Left lung (tissue), 10 donors: ENCODE results near the gene PAPPA. TPM values are rescaled to one million over a fixed set of nuclear protein-coding genes. Genes with fewer than 3 reads are reported as not detected.

ENCODE experiments used
- ATAC-seq: fragments of 200-7000 bp; cut with Tn5 transposase; one replicate; pipeline ENCODE4 v1.9.1; 2020; ENCODE audit warnings: moderate library complexity
- DNase-seq, 4 donors: peaks; one replicate each; pipeline ENCODE4 v3.0.0-alpha.2; 2013 to 2020
- H3K27ac ChIP-seq, 2 donors: fragments of 200-600 bp; sonication (generic) in 1 of 2; one replicate each; pipeline versions ENCODE4 v1.5.0 to v1.8.0; 2020 to 2021
- H3K27me3 ChIP-seq, 2 donors: fragments of 200-600 bp; sonication (generic) in 1 of 2; one replicate each; pipeline versions ENCODE4 v1.5.0 to v1.8.0; 2020 to 2021
- H3K36me3 ChIP-seq, 2 donors: fragments of 200-600 bp; sonication (generic) in 1 of 2; one replicate each; pipeline versions ENCODE4 v1.5.0 to v1.8.0; 2020 to 2021
- H3K4me1 ChIP-seq, 2 donors: fragments of 200-600 bp; one replicate each; pipeline ENCODE4 v1.8.0; 2021
- H3K4me3 ChIP-seq, 2 donors: fragments of 200-600 bp; sonication (generic) in 1 of 2; one replicate each; pipeline versions ENCODE4 v1.5.0 to v1.8.0; 2020 to 2021; ENCODE audit warnings: mild to moderate bottlenecking in 1 of 2
- H3K9me3 ChIP-seq, 2 donors: fragments of 200-600 bp; sonication (generic) in 1 of 2; one replicate each; pipeline versions ENCODE4 v1.5.0 to v1.8.0; 2020 to 2021
- intact Hi-C, 2 donors: fragments of 100-400 bp; cut with DNase I; formaldehyde crosslinking; loops; one replicate each; pipeline versions ENCODE4 v1.11.2 to v1.14.2; 2022
- polyA plus RNA-seq, 6 donors: library from polyadenylated mRNA; unstranded; fragments of 120-200 nt; gene quantifications; one replicate each; pipeline ENCODE4 v1.2.1, GENCODE V29; 2013; ENCODE audit not compliant: insufficient read length in 6 of 6
- total RNA-seq, 2 donors: library from RNA; stranded (reverse); fragmentation: NEBNext Ultra II Directional; extraction: Animal tissue kit (Norgen Biotek cat#: 25700); gene quantifications; one replicate each; pipeline ENCODE4 v1.2.1, GENCODE V29; 2021
- TF ChIP-seq, protein P1 (sequence below), 2 donors: fragments of 200-600 bp; sonication (generic) in 1 of 2; IDR thresholded peaks; one replicate each; pipeline versions ENCODE4 v1.5.0 to v1.8.0; 2021; ENCODE audit warnings: antibody characterized with exemption in 2 of 2
- donor health status: DM: no; HTN: yes; CAD: no.
- donor health status: DM: no; HTN: no; CAD: no.

The PAPPA gene
- total and polyA plus RNA-seq, 8 donors, result 1.1 to 9.8 (median 1.3) TPM

DNA sequence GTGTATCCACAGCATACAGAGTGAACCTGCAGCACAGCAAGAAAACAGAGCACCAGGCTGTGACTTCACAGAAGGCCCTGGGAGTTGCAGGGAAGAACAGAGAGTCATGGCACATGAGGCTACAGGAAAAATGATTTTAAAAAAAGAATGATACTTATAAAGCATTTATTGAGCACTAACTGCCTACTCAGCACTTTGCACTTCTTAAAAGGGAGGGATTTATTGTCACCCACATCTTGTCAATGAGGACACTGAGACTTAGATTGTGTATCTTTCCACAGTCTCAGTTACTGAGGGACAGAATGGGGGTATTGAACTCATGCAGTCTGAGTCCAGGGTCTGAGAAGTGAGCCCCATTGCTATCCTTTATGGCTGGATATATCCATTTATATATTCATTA, 288.9 kb downstream of the PAPPA start:
- no peaks in the 10 kb centered on the region for H3K27me3 ChIP-seq
- H3K9me3 ChIP-seq, result no peaks in the 10 kb centered on the region
- no peaks in the 10 kb centered on the region for H3K36me3 ChIP-seq
- intact Hi-C loops, result no loop called here
- TF ChIP-seq, protein P1, sequence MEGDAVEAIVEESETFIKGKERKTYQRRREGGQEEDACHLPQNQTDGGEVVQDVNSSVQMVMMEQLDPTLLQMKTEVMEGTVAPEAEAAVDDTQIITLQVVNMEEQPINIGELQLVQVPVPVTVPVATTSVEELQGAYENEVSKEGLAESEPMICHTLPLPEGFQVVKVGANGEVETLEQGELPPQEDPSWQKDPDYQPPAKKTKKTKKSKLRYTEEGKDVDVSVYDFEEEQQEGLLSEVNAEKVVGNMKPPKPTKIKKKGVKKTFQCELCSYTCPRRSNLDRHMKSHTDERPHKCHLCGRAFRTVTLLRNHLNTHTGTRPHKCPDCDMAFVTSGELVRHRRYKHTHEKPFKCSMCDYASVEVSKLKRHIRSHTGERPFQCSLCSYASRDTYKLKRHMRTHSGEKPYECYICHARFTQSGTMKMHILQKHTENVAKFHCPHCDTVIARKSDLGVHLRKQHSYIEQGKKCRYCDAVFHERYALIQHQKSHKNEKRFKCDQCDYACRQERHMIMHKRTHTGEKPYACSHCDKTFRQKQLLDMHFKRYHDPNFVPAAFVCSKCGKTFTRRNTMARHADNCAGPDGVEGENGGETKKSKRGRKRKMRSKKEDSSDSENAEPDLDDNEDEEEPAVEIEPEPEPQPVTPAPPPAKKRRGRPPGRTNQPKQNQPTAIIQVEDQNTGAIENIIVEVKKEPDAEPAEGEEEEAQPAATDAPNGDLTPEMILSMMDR (IDR thresholded peaks at IDR 0.05), result no peak
- DNase-seq, result no peak
- no peak for ATAC-seq
- H3K4me3 ChIP-seq, result no peak overlapping the region
- H3K4me1 ChIP-seq, result no peaks in the 10 kb centered on the region
- no peak overlapping the region for H3K27ac ChIP-seq

DNA sequence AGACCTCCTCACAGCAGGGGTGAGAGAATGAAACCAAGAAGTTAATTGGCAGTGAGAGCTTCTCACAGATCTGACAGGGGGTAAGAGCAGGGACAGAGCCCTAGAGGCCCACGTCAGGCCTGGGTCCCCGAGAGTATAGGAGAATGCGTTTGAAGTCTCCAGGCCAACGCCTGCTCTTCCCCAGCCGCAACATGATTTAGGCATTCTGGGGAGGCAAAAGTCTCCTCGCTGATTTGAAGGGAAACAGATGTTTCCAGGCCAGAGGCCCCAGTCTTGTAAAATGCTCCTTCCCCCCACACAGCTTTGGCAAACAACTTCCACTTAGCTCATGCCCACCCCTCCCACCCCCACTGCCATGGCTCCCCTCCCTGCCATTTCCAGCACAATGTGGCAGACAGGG, 294.3 kb downstream of the PAPPA start:
- no peak for ATAC-seq
- Histone ChIP-seq H3K36me3 (no peaks in the 10 kb centered on the region), H3K9me3 (no peaks in the 10 kb centered on the region), H3K4me3 (no peak overlapping the region), H3K27ac (no peak overlapping the region), H3K27me3 (no peaks in the 10 kb centered on the region), H3K4me1 (peaks cover 0 to 9% of the 10 kb centered on the region in 2 donors)
- peak in 1 of 4 donors; percentile 30 for DNase-seq
- TF ChIP-seq, protein P1 (IDR thresholded peaks at IDR 0.05), result no peak
- intact Hi-C loops, result no loop called here

DNA sequence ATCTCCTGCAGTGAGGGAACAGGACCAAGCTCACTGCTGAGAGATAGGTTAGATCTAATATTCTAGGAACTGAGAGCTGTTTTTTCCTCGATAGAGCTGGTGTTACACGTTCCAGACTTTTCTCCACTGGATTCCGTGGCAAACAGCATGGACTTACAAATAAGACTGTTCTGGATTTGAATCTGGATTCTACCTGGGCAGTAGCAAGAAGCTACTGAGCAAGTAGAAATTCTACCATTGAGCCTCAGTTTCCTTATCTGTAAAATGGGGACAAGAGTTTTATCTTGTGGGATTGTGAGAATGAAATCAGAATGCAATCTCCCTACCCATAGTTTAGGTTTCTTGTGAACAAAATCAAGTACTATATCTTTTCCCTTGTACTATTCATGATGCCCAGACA, 294.8 kb downstream of the PAPPA start:
- ATAC-seq, result no peak
- Histone ChIP-seq H3K4me3 (no peak overlapping the region), H3K36me3 (no peaks in the 10 kb centered on the region), H3K9me3 (no peaks in the 10 kb centered on the region), H3K4me1 (peaks cover 0 to 9% of the 10 kb centered on the region in 2 donors), H3K27me3 (no peaks in the 10 kb centered on the region), H3K27ac (no peak overlapping the region)
- TF ChIP-seq, protein P1 (IDR thresholded peaks at IDR 0.05), result no peak
- DNase-seq, result no peak
- intact Hi-C loops, result no loop called here

DNA sequence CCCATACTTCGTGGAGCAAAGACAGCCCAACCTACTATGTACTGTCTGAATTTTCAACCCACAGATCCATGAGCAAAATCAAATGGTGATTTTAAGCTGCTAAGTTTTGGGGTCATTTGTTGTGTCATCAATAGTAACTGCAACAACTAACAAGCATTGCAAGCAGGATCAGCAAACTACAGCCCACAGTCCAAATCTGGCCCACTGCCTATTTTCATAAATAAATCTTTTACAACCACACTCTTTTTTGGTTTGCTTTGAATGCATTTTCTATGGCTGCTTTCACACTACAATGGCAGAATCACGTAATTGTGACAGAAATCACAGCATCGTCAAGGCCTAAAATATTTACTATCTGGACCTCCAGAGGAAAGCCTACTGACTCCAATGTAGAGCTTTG, 296.4 kb downstream of the PAPPA start:
- peaks cover 0 to 9% of the 10 kb centered on the region in 2 donors for H3K4me1 ChIP-seq
- TF ChIP-seq, protein P1 (IDR thresholded peaks at IDR 0.05), result no peak
- H3K36me3 ChIP-seq, result no peaks in the 10 kb centered on the region
- no peak for DNase-seq
- H3K4me3 ChIP-seq, result no peak overlapping the region
- intact Hi-C loops, result no loop called here
- no peaks in the 10 kb centered on the region for H3K9me3 ChIP-seq
- ATAC-seq, result no peak
- no peak overlapping the region for H3K27ac ChIP-seq
- no peaks in the 10 kb centered on the region for H3K27me3 ChIP-seq

DNA sequence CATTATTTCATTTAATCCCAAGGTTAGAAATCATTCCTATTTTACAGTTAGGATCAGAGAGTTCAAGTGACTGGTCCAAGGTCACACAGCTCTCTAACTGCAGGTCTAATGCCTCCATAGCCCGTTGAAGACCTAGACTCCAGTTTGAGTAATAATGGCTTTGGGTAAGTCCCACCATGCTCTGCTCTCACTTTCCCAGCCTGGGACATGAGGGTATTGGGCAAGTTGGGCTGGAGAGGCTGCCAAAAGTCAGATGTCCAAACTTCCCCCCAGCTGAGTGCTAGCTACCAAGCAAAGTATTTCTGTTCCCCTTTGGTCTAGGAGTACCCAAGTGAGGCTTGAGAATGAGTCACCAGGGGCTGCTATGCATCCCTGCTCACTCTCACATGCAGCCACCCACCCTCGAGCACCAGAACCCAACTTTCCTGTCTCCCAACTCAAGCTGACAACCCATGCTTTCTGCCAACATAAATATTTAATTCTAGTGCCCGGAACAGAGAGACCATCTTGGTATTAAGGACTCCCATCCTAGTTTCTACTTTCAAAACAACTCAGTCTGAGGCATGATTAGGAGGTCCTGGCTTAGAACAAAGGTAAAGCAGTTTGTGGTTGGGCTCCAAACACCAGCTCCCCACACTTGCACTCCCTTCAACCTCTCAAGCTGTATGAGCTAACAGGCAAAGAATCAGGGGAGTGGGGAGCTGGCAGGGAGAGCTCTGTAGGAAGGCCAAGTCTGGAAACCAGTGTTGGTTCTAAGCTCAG, 297.0 kb downstream of the PAPPA start:
- H3K4me3 ChIP-seq, result no peak overlapping the region
- no peaks in the 10 kb centered on the region for H3K36me3 ChIP-seq
- H3K27me3 ChIP-seq, result no peaks in the 10 kb centered on the region
- intact Hi-C loops, result no loop called here
- DNase-seq (peak in 2 of 4 donors; percentile 37 to 49), ATAC-seq (peak; percentile 88)
- H3K27ac ChIP-seq, result peak overlapping the region in 1 of 2 donors; percentile 20
- TF ChIP-seq, protein P1 (IDR thresholded peaks at IDR 0.05), result no peak
- H3K4me1 ChIP-seq, result peaks cover 0 to 9% of the 10 kb centered on the region in 2 donors
- H3K9me3 ChIP-seq, result no peaks in the 10 kb centered on the region
